ENCODE measurements around the gene CLASP1.

DNA sequence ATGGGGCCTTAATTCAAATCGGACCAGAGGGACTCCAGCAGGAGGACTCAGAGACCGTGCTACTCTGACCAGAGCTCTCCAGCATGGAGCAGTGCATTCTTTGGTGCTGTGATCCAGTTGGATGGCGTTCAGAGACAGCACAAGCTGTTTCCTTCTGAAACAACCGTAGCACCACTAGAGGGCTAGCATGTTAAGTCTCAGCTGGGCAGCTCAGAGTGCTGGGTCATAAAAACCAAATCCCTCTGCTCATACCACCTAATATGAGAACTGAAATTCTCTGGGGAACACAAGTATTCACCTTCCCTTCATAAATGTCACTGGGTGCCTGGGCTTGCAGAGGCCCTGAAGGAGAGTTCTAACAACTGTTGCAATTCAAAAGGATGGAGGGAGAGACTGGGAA, 266.5 kb downstream of the CLASP1 start:
- no peak for TF ChIP-seq EZH2 (IDR thresholded peaks at IDR 0.05)
- TF ChIP-seq, protein P1, sequence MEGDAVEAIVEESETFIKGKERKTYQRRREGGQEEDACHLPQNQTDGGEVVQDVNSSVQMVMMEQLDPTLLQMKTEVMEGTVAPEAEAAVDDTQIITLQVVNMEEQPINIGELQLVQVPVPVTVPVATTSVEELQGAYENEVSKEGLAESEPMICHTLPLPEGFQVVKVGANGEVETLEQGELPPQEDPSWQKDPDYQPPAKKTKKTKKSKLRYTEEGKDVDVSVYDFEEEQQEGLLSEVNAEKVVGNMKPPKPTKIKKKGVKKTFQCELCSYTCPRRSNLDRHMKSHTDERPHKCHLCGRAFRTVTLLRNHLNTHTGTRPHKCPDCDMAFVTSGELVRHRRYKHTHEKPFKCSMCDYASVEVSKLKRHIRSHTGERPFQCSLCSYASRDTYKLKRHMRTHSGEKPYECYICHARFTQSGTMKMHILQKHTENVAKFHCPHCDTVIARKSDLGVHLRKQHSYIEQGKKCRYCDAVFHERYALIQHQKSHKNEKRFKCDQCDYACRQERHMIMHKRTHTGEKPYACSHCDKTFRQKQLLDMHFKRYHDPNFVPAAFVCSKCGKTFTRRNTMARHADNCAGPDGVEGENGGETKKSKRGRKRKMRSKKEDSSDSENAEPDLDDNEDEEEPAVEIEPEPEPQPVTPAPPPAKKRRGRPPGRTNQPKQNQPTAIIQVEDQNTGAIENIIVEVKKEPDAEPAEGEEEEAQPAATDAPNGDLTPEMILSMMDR (IDR thresholded peaks at IDR 0.05) = no peak
